ENCODE measurements around the gene MPV17L2.

DNA sequence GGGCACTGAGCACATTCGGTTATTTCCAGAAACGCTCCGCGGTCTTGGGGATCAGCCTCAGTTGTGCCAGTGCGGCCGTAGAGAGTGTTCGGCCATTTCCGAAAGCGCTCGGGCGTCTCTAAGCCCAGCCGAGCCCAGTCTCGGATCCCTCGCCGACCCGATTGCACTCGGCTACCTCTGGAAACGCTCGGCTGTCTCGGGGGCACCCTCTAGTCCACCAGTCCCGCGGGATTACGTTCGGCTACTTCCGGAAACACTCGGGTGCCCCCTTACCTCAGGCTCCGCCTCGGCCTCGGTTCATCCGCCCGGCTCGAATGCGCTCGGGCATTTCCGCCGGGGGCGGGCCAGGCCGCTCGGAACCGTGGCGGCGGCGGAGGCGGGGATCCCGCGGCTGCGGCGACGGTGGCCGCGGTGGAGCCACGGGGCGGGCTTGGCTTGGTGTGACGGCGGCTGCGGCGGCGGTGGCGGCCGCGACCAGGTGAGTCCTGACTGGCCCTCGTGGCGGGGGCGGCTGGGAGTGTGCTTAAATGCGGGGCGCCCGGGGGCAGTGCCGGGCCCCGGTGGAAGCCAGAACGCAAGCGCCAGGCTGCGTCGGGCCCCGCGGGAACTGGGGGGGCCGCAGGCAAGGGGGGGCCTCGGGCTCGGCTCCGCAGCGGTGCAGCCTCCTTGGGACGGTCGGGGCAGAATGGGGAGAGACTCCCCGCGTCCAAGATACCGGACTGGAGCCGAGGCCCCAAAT, 40.0 kb upstream of the MPV17L2 start, which contains the start of gene PIK3R2:
- TF ChIP-seq, protein P1, sequence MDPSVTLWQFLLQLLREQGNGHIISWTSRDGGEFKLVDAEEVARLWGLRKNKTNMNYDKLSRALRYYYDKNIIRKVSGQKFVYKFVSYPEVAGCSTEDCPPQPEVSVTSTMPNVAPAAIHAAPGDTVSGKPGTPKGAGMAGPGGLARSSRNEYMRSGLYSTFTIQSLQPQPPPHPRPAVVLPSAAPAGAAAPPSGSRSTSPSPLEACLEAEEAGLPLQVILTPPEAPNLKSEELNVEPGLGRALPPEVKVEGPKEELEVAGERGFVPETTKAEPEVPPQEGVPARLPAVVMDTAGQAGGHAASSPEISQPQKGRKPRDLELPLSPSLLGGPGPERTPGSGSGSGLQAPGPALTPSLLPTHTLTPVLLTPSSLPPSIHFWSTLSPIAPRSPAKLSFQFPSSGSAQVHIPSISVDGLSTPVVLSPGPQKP (IDR thresholded peaks at IDR 0.05; ENCODE audit: low read depth, low read length): peak; percentile 73; the same call in 1 of the 2 replicates
- TF ChIP-seq CTCF (IDR thresholded peaks at IDR 0.05 in 2 of 3, conservative IDR thresholded peaks at IDR 0.05 in 1 of 3; ENCODE audit: control insufficient read depth in 2 of 3, extremely low read depth in 1 of 3, insufficient read depth in 1 of 3, low read depth in 3 of 3, low read length in 3 of 3) (no peak; a peak in 1 of 6 replicates), ESRRA (IDR thresholded peaks at IDR 0.05; ENCODE audit: low read length) (no peak), TAF1 (IDR thresholded peaks at IDR 0.05; ENCODE audit: borderline replicate concordance, low read depth, low read length) (no peak), BHLHE40 (IDR thresholded peaks at IDR 0.05; ENCODE audit: borderline replicate concordance in 1 of 2, low read depth in 2 of 2, low read length in 1 of 2) (peak in 1 of 2 experiments; percentile 85; a peak in 2 of 4 replicates)

Measured in GM12878 (cell line).